K562 (cell line): ENCODE data around the gene CMIP. TPM values are rescaled to one million over a fixed set of nuclear protein-coding genes. Genes with fewer than 3 reads are reported as not detected.

Experiments
- ATAC-seq: fragments of 200-7000 bp; cut with Tn5 transposase; 3 replicates; pipeline ENCODE4 v1.9.1; 2020; ENCODE audit warnings: moderate library complexity
- BruUV-seq: library from RNA; stranded (reverse); fragments of 400-500 nt; replicated peaks from 2 replicates; lab custom pipeline; 2021; lab: Mats Ljungman, UMichigan
- CTCF ChIA-PET: fragments of 300-600 bp; formaldehyde crosslinking; extraction: SDS; loops from one replicate; lab custom pipeline; 2021; ENCODE audit warnings: low intra/inter-chr PET ratio; lab: Yijun Ruan, JAX
- POLR2A ChIA-PET: fragments of 300-600, 350-650 bp; sonication (Branson Sonifier 250); formaldehyde crosslinking; extraction: SDS; loops from one replicate; lab custom pipeline; 2021; ENCODE audit warnings: antibody characterized with exemption, inconsistent platforms; lab: Yijun Ruan, JAX
- DNase-seq, 4 experiments: peaks; one replicate each; pipeline versions ENCODE4 v3.0.0 to v3.0.0-alpha.2; 2011 to 2018; ENCODE audit warnings: low spot score in 3 of 4, mixed read lengths in 3 of 4; ENCODE audit errors: extremely low read depth in 1 of 4
- FAIRE-seq: peaks from 2 replicates; lab custom pipeline; 2011; peaks lifted over from hg19 to GRCh38; lab: Jason Lieb, UNC
- H2AFZ ChIP-seq: 2 replicates; pipeline ENCODE4 v1.6.0; 2011; ENCODE audit warnings: low read depth, low read length, control low read depth, inconsistent platforms
- H3K27ac ChIP-seq: fragments of 200-600 bp; 3 replicates; pipeline ENCODE4 v1.8.0; 2011; ENCODE audit warnings: low read depth, mild to moderate bottlenecking, control low read depth, inconsistent platforms, low read length, moderate library complexity, mixed read lengths; ENCODE audit errors: extremely low read depth
- H3K27me3 ChIP-seq, 2 experiments: fragments of 300-600 bp in 1 of 2; 2 replicates in 1 of 2; 3 replicates in 1 of 2; pipeline versions ENCODE4 v1.6.0 to v1.8.0; 2011; ENCODE audit warnings: inconsistent platforms in 2 of 2, low read length in 2 of 2, mild to moderate bottlenecking in 1 of 2, mixed read lengths in 1 of 2, moderate library complexity in 1 of 2; ENCODE audit not compliant: control insufficient read depth in 2 of 2, insufficient read depth in 2 of 2
- H3K36me3 ChIP-seq: fragments of 300-600 bp; 3 replicates; pipeline ENCODE4 v1.8.0; 2011; ENCODE audit warnings: mild to moderate bottlenecking, low read length, inconsistent platforms; ENCODE audit not compliant: control insufficient read depth, insufficient read depth
- H3K4me1 ChIP-seq, 2 experiments: fragments of 200-600 bp in 1 of 2; replicated peaks in 1 of 2; 2 replicates in 1 of 2; 3 replicates in 1 of 2; pipeline versions ENCODE4 v1.5.1 to v1.8.0; 2011; ENCODE audit warnings: inconsistent platforms in 2 of 2, low read length in 2 of 2, mild to moderate bottlenecking in 1 of 2, mixed read lengths in 1 of 2, moderate library complexity in 1 of 2; ENCODE audit not compliant: control insufficient read depth in 2 of 2, insufficient read depth in 2 of 2
- H3K4me2 ChIP-seq: 2 replicates; pipeline ENCODE4 v1.6.1; 2011; ENCODE audit warnings: low read length, control low read depth, inconsistent platforms, mixed read lengths; ENCODE audit not compliant: insufficient read depth
- H3K4me3 ChIP-seq: fragments of 200-600 bp; sonication (generic), shearing (Covaris generic); 2 replicates; pipeline ENCODE4 v1.5.1; 2016; ENCODE audit warnings: control low read depth, inconsistent platforms
- H3K79me2 ChIP-seq: fragments of 200-600 bp; 3 replicates; pipeline ENCODE4 v1.8.0; 2011; ENCODE audit warnings: low read length, inconsistent platforms; ENCODE audit not compliant: control insufficient read depth, insufficient read depth
- H3K9ac ChIP-seq, 2 experiments: 2 replicates each; pipeline versions ENCODE4 v1.6.0 to v1.6.1; 2011; ENCODE audit warnings: low read depth in 2 of 2, low read length in 2 of 2, control low read depth in 1 of 2, inconsistent platforms in 1 of 2, mild to moderate bottlenecking in 1 of 2, mixed read lengths in 1 of 2; ENCODE audit not compliant: insufficient read depth in 1 of 2
- H3K9me1 ChIP-seq: one replicate; pipeline ENCODE4 v1.6.0; 2011; ENCODE audit warnings: inconsistent platforms, mild to moderate bottlenecking, low read length, moderate library complexity; ENCODE audit not compliant: control insufficient read depth, insufficient read depth
- H3K9me3 ChIP-seq: replicated peaks from 2 replicates; pipeline ENCODE4 v1.5.1; 2011; ENCODE audit warnings: low read depth, low read length, inconsistent platforms; ENCODE audit not compliant: control insufficient read depth, insufficient read depth
- H4K20me1 ChIP-seq: replicated peaks from 2 replicates; pipeline ENCODE4 v1.6.1; 2011; ENCODE audit warnings: low read length, inconsistent platforms, mixed read lengths; ENCODE audit not compliant: control insufficient read depth, insufficient read depth
- BCOR ChIP-seq: fragments of 450-650 bp; IDR thresholded peaks from 2 replicates; pipeline ENCODE4 v1.6.1; 2016
- E2F1 ChIP-seq: sonication (generic); formaldehyde crosslinking; IDR thresholded peaks from 2 replicates; pipeline ENCODE4 v1.8.1; 2023; ENCODE audit warnings: mild to moderate bottlenecking, missing genetic modification reagents, moderate library complexity
- FOXM1 ChIP-seq, 2 experiments: fragments of 450-650 bp in 1 of 2; sonication (generic) in 1 of 2; formaldehyde crosslinking in 1 of 2; IDR thresholded peaks; 2 replicates each; pipeline versions ENCODE4 v1.6.1 to v1.9.0; 2017 to 2022; ENCODE audit warnings: low read depth in 2 of 2, mild to moderate bottlenecking in 2 of 2, missing genetic modification reagents in 1 of 2, moderate library complexity in 1 of 2
- GTF3C2 ChIP-seq: IDR thresholded peaks from 3 replicates; pipeline ENCODE4 v1.6.1; 2011; ENCODE audit warnings: borderline replicate concordance, mild to moderate bottlenecking, moderate library complexity; ENCODE audit not compliant: insufficient read length; ENCODE audit errors: extremely low read depth
- NFYB ChIP-seq: IDR thresholded peaks from 2 replicates; pipeline ENCODE4 v1.6.1; 2011; ENCODE audit warnings: mild to moderate bottlenecking, moderate library complexity; ENCODE audit not compliant: insufficient read length; ENCODE audit errors: extremely low read depth
- PPARD ChIP-seq: fragments of 250-450 bp; sonication (Bioruptor Pico); IDR thresholded peaks from 2 replicates; pipeline ENCODE4 v1.8.0; 2022; ENCODE audit warnings: inconsistent platforms, mild to moderate bottlenecking, moderate library complexity
- SIX5 ChIP-seq, 2 experiments: IDR thresholded peaks; 2 replicates each; pipeline ENCODE4 v1.6.1; 2011; ENCODE audit warnings: low read length in 2 of 2, borderline replicate concordance in 1 of 2, low read depth in 1 of 2, mild to moderate bottlenecking in 1 of 2, moderate library complexity in 1 of 2; ENCODE audit not compliant: insufficient read depth in 1 of 2
- SMAD2 ChIP-seq: fragments of 150-350 bp; IDR thresholded peaks from 2 replicates; pipeline ENCODE4 v1.6.1; 2014; ENCODE audit warnings: low read depth, mild to moderate bottlenecking, low read length
- ZBTB1 ChIP-seq: sonication (generic); formaldehyde crosslinking; IDR thresholded peaks from 2 replicates; pipeline ENCODE4 v1.8.1; 2023; ENCODE audit warnings: missing genetic modification reagents, low read depth, mild to moderate bottlenecking, borderline replicate concordance
- ZBTB33 ChIP-seq: sonication (generic); formaldehyde crosslinking; IDR thresholded peaks from 2 replicates; pipeline ENCODE4 v1.8.1; 2023; ENCODE audit warnings: mild to moderate bottlenecking, missing genetic modification reagents
- ZNF217 ChIP-seq: sonication (generic); formaldehyde crosslinking; IDR thresholded peaks from 2 replicates; pipeline ENCODE4 v1.8.0; 2022; ENCODE audit warnings: mild to moderate bottlenecking, missing genetic modification reagents
- WGBS: fragments of 100-300 bp; shearing (Covaris generic); methylation state at CpG from one replicate; pipeline ENCODE4 v1.1.6; 2016; ENCODE audit warnings: low coverage, mixed read lengths; ENCODE audit not compliant: insufficient coverage; ENCODE audit errors: missing lambda C conversion rate; 5-methylcytosine and 5-hydroxymethylcytosine counted together
- in situ Hi-C: fragments of 300-500 bp; cut with MboI; formaldehyde crosslinking; loops from 4 replicates; pipeline ENCODE4 v1.15.0; 2018; ENCODE audit warnings: inconsistent platforms, mixed read lengths
- intact Hi-C: fragments of 100-400 bp; cut with micrococcal nuclease; formaldehyde crosslinking; loops from 2 replicates; pipeline ENCODE4 v1.14.2; 2022
- polyA plus RNA-seq, 8 experiments: library from polyadenylated mRNA; depleted of rRNA in 4 of 8; stranded (reverse) in 5 of 8; unstranded in 3 of 8; fragments of >200 nt; fragmentation: Nextera tagmentation in 2 of 8; fragmentation: Illumina TruSeq in 1 of 8; extraction: Ambion mirVana in 2 of 8; extraction: Trizol in 1 of 8; gene quantifications; 2 replicates each; pipeline versions ENCODE4 v1.2.1 to v1.2.3, GENCODE V29; 2011 to 2014; ENCODE audit warnings: inconsistent platforms in 1 of 8, missing spikeins in 1 of 8
- total RNA-seq, 7 experiments: library from RNA; depleted of rRNA in 6 of 7; stranded (reverse); fragments of >200 nt in 6 of 7; fragmentation: Illumina TruSeq in 2 of 7; extraction: Trizol in 2 of 7; gene quantifications; 2 replicates each; pipeline versions ENCODE4 v1.2.1 to v1.2.3, GENCODE V29; 2011 to 2021; ENCODE audit warnings: low replicate concordance in 1 of 7

Gene CMIP
- total and polyA plus RNA-seq, 9 of the 15 experiments (the other 6 are each of a cell fraction or from before 2014, with no cell fraction given), result 0.94 to 82.5 (median 10.3) TPM

GRCh38 chr16:81652798-81653505 is 208.3 kb downstream of the CMIP start:
- Histone ChIP-seq H3K9me3 (no peaks in the 10 kb centered on the region), H3K4me1 (peaks cover 40 to 42% of the 10 kb centered on the region in 2 experiments), H3K79me2 (peaks cover 44% of the 10 kb centered on the region), H3K4me2 (peak overlapping the region; percentile 62; the same call in 1 of the 2 replicates), H3K4me3 (no peak overlapping the region), H2AFZ (no peak overlapping the region), H3K36me3 (peaks cover 49% of the 10 kb centered on the region), H3K27me3 (no peaks in the 10 kb centered on the region), H4K20me1 (peaks cover 5% of the 10 kb centered on the region; the same call in 1 of the 2 replicates), H3K9ac (no peak overlapping the region), H3K27ac (peak overlapping the region; percentile 63; the same call in 1 of the 3 replicates), H3K9me1 (no peaks in the 10 kb centered on the region)
- no peak for DNase-seq
- intact Hi-C loops (no loop called here), in situ Hi-C loops (no loop called here)
- 91% methylated on average over 21 of the region's 21 CpGs for WGBS
- POLR2A ChIA-PET, result interaction anchor here (0.8 kb wide), 1 partner anchor 28 kb away, joined by 4 read pairs; no protein-coding TSS in a partner anchor
- BruUV-seq, result no TSS peak
- ATAC-seq, result no peak
- CTCF ChIA-PET, result no interaction called here
- TF ChIP-seq NFYB, result no peak
- no peak for TF ChIP-seq ZBTB1 (CRISPR knock-in tag)
- TF ChIP-seq ZBTB33, result no peak
- TF ChIP-seq FOXM1 (IDR thresholded peaks at IDR 0.05; ENCODE audit: low read depth), result no peak
- TF ChIP-seq FOXM1 (CRISPR knock-in tag; IDR thresholded peaks at IDR 0.05; ENCODE audit: low read depth), result no peak
- no peak for TF ChIP-seq PPARD (CRISPR knock-in tag)
- TF ChIP-seq SMAD2, result no peak
- TF ChIP-seq ZNF217, result no peak
- no peak for TF ChIP-seq SIX5 (IDR thresholded peaks at IDR 0.05; ENCODE audit: borderline replicate concordance in 1 of 2, insufficient read depth in 1 of 2, low read depth in 1 of 2, low read length in 2 of 2)
- TF ChIP-seq BCOR, result no peak
- TF ChIP-seq GTF3C2, result no peak
- no peak for TF ChIP-seq E2F1 (CRISPR knock-in tag)
- FAIRE-seq, result no peak
